GM20000 (cell line): ENCODE results near the gene CLEC4G.

Source experiments
- DNase-seq: peaks from one replicate; pipeline ENCODE4 v3.0.0; 2012; ENCODE audit warnings: low spot score
- CTCF ChIP-seq: IDR thresholded peaks from 2 replicates; pipeline ENCODE4 v1.5.1; 2012; ENCODE audit warnings: mild to moderate bottlenecking, control low read depth; ENCODE audit errors: extremely low read depth, missing control alignments

CLEC4G gene

GRCh38 chr19:7699003-7699402 lies 32.9 kb downstream of the CLEC4G start:
- no peak for DNase-seq
- TF ChIP-seq CTCF: no peak

- no peak for DNase-seq
- no peak for TF ChIP-seq CTCF
These were observed 33.3 kb downstream of the CLEC4G start for GRCh38 chr19:7698583-7698982.

- no peak for TF ChIP-seq CTCF
- no peak for DNase-seq
These were observed 34.1 kb downstream of the CLEC4G start for GRCh38 chr19:7697721-7698287.

GRCh38 chr19:7694499-7694898 lies 37.4 kb downstream of the CLEC4G start:
- TF ChIP-seq CTCF: no peak
- no peak for DNase-seq

- no peak for TF ChIP-seq CTCF
- DNase-seq: no peak
These were observed 39.4 kb downstream of the CLEC4G start for GRCh38 chr19:7692417-7693088.

GRCh38 chr19:7691497-7691896 lies 40.4 kb downstream of the CLEC4G start:
- TF ChIP-seq CTCF: no peak
- no peak for DNase-seq

GRCh38 chr19:7690779-7691258 lies 41.1 kb downstream of the CLEC4G start:
- no peak for DNase-seq
- no peak for TF ChIP-seq CTCF
